ENCODE data around the gene CALN1.
"Not testable (repeated sequence)": the region's sequence is repeated elsewhere in the genome, so short reads cannot be mapped to it uniquely, and the experiment has no call there.

The CALN1 gene

GRCh38 chr7:72408966-72409637, 3.0 kb downstream of the CALN1 start:
- DNase-seq = no peak

- no peak for DNase-seq
Observed at GRCh38 chr7:72406820-72407403, 5.2 kb downstream of the CALN1 start.

GRCh38 chr7:72405871-72406270, 6.3 kb downstream of the CALN1 start:
- DNase-seq = no peak

- no peak for DNase-seq
Observed at GRCh38 chr7:72405418-72405817, 6.7 kb downstream of the CALN1 start.

- DNase-seq = no peak
Observed at GRCh38 chr7:72404743-72405142, 7.4 kb downstream of the CALN1 start.

GRCh38 chr7:72403458-72404076, 8.6 kb downstream of the CALN1 start:
- DNase-seq = no peak

- no peak for DNase-seq
Observed at GRCh38 chr7:72394016-72394415, 18.1 kb downstream of the CALN1 start.

GRCh38 chr7:72391821-72392377, 20.2 kb downstream of the CALN1 start:
- DNase-seq = no peak

GRCh38 chr7:72386118-72386517, 26.0 kb downstream of the CALN1 start:
- no peak for DNase-seq

- DNase-seq = no peak
Observed at GRCh38 chr7:72362246-72362645, 49.9 kb downstream of the CALN1 start.

GRCh38 chr7:72345208-72345727, 66.9 kb downstream of the CALN1 start:
- no peak for DNase-seq

- DNase-seq = no peak
Observed at GRCh38 chr7:72343991-72344390, 68.1 kb downstream of the CALN1 start.

GRCh38 chr7:72343354-72343753, 68.8 kb downstream of the CALN1 start:
- DNase-seq = not testable (repeated sequence)

- DNase-seq = no peak
Observed at GRCh38 chr7:72337390-72338167, 74.6 kb downstream of the CALN1 start.

- no peak for DNase-seq
Observed at GRCh38 chr7:72336632-72337389, 75.3 kb downstream of the CALN1 start.

- no peak for DNase-seq
Observed at GRCh38 chr7:72336382-72336631, 75.8 kb downstream of the CALN1 start.

- no peak for DNase-seq
Observed at GRCh38 chr7:72335561-72336381, 76.4 kb downstream of the CALN1 start.

- no peak for DNase-seq
Observed at GRCh38 chr7:72334698-72335097, 77.4 kb downstream of the CALN1 start.

- no peak for DNase-seq
Observed at GRCh38 chr7:72334066-72334465, 78.1 kb downstream of the CALN1 start.

GRCh38 chr7:72326811-72327210, 85.3 kb downstream of the CALN1 start:
- no peak for DNase-seq

GRCh38 chr7:72326365-72326764, 85.8 kb downstream of the CALN1 start:
- no peak for DNase-seq

GRCh38 chr7:72325561-72325960, 86.6 kb downstream of the CALN1 start:
- DNase-seq = no peak
